ENCODE measurements around the gene HPCAL1.

Gene HPCAL1

DNA sequence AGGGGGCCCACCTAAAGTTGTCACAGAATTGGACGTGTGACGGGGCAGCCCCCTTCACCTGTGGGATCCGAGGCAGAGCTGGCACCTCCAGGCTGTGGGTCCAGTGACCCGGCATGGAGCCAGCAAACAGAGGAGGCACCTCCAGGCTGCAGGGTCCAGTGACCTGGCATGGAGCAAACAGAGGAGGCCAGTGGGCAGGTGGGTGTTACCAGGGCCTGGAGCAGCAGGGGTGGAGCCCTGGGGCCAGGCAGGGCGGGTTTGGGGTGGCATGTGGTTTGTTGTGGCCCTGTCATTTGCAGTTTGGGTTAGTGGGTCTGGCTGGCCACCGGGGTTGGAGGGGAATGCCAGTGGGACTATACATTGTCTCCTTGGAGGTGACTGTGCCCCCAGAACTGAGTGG is 68.2 kb downstream of the HPCAL1 start:
- no peak for DNase-seq (ENCODE audit: low read depth in 2 of 2)

DNA sequence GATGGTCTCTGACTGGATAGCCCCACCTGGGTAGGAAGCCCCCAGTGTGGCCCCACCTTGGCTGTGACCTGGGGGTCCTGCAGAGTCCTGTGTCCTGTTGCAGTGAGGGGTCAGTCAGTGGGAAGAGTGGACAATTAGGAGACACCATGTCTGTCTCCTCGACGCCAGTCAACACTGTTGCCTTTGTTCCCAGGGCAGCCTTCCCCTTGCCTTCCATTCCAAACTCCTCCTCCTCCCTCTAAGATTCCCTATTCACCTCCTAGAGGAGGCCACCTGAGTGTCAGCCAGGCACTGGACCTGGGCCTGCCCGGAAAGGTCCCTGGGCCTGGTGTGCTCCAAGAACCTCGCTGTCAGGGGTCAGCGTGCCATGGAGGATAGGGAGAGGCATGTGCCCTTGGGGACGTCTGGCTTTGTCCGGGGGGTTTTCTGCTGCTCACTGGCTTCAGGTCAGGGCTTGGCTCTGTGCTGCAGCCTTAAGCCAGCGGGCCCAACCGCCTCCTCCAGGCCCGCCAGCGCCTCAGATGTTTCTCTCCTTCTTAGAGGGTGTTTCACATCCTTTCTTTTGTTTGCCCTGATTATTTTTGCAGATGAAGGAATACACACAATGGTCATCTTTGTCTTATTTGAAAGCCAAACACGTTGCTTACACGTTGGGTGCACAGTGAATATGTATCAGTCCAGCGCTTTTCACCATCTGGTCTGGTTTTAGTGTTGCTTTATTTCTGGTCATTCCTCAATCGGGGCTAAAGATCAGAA is 68.9 kb downstream of the HPCAL1 start:
- DNase-seq (ENCODE audit: low read depth in 2 of 2) = no peak

DNA sequence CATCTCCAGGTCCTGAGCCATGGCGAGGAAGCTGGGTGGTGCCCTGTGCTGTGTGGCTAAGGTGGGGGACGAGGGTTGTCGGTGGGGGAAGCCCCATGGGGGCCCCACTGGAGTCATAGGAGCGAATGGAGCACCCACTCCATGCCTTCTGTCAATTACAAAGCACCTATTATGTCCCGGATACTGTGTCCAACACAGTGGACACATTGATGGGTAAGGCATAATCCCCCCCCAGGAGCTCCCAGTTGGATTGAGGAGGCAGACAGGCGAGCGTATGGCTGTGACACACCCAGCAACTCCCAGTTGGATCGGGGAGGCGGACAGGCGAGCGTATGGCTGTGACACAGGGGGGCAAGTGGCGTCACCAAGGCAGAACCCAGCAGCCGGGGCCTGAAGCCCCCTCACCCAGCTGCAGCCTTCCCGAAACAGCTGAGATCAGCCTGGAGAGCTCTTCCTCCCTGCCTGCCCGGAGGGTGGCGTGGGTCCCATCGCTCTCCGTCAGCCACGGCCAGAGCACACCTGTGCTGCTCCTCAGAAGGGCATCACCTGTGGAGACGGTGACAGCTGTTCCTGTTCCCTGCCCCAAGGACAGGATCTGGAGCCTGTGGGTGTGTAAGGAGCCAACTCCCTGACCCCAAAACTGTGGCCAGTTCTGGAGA is 69.6 kb downstream of the HPCAL1 start:
- no peak for DNase-seq (ENCODE audit: low read depth in 2 of 2)

DNA sequence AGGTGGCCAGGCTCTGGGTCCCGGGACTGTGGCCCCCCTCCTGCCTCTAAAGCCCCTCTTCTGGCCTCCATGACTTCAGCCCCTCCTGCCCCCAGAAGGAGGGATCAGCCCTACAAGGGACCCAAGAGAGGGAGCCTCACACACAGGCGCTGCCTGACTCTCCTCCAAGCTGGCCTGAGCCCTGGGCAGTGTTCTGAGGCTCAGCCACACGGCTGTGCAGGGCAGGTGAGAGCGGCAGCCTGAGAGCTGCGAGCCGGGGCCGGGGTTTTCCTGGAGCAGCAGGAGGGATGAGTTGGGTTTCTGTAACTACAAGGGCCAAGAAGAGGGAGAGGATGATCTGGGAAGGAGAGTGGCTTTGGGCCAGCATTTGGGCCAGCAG is 70.1 kb downstream of the HPCAL1 start:
- no peak for DNase-seq (ENCODE audit: low read depth in 2 of 2)

DNA sequence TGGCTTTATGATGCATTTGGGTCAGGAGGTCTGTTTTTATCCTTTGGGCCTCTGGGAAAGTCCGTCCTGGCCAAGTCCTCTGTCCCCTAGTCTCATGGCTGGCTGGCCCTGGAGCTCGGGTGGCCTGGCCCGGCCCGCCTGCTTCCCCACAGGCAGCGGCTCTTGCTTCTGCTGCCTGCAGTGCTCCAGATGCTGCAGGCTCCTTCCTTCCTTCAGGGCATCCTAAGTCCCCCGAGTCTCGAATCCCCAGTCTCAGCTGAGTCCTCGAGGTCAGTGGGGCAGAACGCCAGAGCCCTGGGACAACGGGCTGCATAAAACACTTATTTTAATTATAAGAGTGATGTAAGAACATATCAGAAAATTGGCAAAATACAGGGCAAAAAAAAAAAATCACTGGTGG is 71.2 kb downstream of the HPCAL1 start:
- no peak for DNase-seq (ENCODE audit: low read depth in 2 of 2)

DNA sequence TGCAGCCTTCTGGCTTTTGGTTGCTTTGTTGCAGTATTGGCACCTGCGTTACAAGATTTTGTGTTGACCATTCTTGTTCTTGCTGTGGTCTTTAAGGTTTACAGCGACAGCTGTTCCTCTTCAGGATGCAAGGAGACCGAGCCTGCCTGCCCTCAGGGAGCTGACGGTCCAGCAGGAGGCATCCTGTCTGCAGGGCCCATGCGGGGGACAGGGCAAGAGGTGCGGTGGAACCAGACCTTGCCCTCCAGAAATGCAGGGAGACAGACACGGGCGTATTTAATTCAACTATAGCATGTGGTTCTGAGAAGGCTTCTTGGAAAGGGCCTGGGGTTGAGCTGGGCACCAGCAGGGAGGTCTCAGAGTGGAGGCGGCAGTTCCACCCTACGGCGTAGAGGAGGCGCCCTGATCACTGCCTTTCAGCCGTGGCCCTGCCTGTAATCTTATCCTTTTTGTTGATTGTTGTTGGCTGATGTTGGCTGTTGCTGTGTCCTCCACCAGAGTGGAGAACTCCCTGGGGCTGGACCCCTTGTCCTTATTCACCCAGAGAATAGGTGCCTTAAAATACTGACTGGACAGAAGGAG is 71.7 kb downstream of the HPCAL1 start:
- DNase-seq (ENCODE audit: low read depth in 2 of 2) = no peak

DNA sequence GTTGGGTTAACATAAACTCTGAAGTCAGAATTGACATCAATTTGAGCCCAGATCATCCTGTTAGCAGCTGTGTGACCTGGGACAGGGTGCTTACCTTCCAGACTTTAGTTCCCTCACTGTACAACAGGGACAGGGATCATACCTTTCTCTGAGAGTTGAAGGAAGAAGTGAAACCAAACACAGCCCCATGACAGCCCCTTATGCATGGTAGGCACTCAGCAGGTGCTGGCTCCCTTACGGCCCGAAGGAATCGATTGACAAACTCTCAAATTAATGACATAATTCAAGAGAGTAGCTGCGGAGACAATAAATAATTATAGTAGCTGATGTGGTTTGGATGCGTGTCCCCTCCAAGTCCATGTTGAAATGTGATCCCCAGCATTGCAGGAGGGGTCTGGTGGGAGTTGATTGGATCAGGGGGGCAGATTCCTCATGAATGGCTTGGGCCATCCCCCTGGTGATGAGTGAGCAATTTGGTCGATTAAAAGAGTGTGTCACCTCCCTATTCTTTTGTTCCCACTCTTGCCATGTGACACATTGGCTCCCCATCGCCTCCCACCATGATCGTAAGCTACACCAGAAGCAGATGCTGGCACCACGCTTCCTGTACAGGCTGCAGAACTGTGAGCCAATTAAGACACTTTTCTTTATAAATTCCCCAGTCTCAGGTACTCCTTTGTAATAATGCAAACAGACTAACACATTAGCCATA is 73.0 kb downstream of the HPCAL1 start:
- no peak for DNase-seq (ENCODE audit: low read depth in 2 of 2)

DNA sequence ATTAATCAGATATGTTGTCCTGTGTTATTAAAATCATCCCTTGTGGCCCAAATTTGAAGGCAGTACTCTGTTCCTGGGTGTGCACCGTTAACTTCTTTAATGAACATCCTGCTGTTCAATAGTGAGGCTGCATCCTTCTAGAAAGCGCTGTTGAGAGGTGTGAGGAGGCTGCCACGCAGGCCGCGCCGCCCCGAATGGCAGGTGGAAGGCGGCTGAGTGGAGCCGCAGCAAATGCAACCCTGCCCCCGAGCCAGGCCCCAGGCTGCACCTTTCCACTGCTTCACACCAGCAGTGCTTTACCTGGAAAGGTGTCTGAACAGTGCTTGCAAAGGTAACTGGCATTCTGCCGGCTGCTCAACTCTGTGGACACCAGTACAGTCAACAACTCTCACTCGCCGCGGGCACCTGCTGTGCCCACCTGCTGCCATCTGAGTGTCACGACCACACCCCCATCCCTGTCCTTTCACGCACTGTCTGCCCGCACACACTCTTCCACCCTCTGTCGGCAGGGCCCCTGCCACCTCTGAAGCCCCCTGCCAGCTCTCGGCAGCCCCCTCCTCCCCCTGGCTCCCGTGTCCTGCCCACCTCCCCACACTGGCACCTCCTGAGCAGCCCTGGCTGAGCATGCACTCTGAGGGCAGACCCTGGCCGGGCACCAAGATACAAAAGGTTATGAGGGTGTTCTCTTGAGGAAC is 74.5 kb downstream of the HPCAL1 start:
- no peak for DNase-seq (ENCODE audit: low read depth in 2 of 2)

DNA sequence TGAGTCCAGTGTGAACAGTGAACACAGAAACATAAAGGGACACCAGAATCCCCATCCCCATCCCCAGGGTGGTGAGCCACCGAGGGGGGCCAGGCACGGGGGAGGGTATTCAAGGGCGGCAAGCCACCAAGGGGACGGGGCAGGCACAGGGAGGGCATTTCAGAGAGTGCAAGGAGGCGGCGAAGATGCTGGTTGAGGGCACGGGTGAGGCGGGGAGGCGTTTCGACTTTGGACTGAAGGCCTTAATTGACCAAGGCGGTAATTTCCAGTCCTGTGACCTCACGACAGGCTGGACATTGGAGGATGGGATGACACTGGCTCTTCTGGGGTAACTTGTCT is 75.0 kb downstream of the HPCAL1 start:
- no peak for DNase-seq (ENCODE audit: low read depth in 2 of 2)

DNA sequence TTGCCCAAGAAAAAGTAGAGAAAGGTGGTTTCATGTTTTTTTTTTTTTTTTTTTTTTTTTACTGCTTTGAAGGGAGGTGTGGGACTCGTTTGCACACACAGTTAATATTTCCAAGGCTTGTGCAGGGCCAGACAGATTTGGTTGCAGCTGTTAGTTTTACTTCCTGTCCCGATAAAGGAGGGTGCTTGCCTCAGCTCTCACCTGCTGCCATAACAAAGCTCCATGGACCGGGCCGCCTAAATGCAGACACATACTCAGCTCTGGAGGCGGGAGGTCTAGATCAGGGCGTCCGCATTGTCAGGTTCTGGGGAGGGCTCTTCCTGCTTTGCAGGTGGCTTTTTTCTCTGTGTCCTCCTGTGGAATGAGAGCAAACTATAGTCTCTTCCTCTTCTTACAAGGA is 75.5 kb downstream of the HPCAL1 start:
- DNase-seq (ENCODE audit: low read depth in 2 of 2) = no peak

DNA sequence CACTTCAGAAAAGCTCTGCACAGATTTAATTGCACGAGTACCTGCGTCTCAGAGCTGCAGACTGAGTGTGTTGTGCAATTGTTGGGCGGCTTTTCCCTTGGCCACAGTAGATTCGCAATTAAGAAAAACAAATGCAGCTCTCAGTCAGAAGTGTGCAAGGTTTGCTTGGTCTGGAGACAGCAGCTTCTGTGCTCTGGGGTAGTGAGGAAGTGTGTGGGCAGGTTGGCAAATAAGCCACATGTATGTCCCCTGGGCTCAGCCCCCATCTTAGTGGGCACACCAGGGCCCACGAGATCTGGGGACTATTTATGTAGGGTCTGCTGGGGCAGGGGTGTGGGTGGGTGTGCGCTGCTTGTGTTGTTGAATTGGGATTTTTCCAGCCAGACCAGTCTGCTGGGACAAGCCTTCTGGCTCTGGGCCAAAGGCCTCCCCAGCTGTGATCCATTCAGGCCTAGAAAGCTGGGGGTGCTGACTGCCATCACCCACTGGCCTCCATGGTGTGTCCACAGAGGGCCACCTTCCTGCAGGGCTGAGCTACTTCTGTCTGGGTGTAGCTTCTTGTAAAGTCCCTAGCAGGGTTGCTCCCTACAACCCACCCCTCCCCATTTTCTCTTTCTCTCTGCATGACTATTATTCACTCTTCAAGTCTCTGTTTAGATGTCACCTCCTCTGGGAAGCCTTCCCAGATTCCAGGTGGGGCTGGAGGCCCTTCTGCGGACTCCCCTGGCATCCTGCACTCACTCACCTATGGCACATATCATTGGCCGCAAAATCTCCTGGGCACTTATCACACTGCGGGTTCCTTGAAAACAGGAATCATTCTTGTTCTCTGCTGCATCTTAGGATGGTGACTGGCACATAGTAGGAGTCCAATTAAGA is 77.6 kb downstream of the HPCAL1 start:
- DNase-seq (ENCODE audit: low read depth in 2 of 2) = no peak

DNA sequence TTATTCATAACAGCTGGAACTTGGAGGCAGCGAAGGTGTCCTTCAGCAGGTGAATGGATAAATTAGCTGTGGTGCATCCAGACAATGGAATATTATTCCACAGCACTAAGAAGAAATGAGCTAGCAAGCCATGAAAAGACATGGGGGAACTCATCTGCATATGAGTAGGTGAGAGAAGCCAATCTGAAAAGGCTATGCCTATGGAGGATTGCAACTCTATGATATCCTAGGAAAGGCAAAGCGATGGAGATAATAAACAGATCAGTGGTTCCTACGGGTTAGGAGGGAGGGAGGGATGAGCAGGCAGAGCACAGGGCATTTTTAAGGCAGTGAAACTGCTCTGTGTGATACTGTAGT is 79.3 kb downstream of the HPCAL1 start:
- DNase-seq (ENCODE audit: low read depth in 2 of 2) = no peak

DNA sequence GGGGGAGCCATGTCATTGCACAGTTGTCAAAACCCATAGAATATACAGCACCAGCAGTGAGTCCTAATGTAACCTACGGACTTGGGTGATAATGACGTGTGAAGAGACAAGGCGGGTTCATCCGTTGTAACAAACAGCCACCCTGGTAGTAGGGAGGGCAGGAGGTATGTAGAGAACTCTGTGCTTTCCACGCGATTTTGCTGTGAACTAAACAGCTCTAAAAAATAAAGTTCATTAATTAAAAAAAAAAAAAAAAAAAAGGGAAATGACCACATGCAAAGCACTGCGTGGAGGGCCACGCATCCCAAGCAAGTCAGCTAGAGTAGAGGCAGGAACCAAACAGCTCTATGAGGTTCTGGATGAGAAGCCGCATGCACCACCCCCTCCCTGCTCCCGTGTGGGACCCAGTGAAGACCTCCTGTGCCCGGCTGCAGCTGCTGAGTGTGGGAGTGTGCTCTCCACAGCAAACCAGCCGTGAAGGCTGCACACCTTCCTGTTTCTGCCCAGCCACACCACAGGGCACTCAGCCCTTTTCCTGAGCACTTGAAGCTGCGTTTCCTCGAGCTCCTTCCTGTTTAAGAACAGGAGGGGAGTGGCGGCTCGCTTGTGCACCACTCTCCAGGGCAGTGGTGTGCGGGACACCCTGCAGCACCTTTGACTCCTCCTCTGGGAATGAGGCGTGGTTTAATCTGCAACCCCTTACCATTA is 79.8 kb downstream of the HPCAL1 start:
- no peak for DNase-seq (ENCODE audit: low read depth in 2 of 2)

DNA sequence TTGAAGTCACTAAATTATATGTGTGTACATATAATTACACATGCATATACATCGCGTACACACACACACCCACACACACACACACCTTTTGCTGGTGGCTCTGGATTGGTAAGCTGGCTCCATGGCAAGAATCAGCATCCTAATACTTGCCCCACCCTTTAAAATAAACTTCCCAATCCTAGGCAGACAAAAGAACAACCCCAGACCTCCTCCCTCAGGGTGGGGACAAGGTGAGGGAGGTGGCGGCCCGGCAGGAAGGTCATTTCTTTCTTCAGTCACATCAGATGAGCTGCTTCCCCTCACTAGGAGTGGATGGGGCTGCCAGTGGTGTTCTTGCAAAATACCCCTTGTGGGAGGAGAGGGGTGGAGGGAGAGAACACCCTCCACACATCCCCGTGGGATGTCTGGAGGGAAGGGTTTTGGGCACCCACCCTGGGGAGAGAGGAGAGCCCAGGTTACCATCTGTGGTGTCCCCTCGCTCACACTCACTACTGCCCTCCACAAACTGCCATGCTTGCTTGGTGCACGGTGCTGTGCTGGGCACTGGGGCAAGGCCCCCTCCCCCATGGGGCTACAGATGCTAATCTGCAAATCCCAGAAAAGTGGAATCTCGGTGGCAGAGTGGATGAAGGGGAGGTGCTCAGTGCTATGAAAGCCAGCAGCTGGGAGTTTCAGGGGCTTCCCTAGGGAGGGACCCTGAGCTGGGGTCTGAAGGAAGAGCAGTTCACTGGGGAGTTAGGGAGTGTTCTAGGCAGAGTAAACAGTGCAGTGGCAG is 81.4 kb downstream of the HPCAL1 start:
- no peak for DNase-seq (ENCODE audit: low read depth in 2 of 2)

DNA sequence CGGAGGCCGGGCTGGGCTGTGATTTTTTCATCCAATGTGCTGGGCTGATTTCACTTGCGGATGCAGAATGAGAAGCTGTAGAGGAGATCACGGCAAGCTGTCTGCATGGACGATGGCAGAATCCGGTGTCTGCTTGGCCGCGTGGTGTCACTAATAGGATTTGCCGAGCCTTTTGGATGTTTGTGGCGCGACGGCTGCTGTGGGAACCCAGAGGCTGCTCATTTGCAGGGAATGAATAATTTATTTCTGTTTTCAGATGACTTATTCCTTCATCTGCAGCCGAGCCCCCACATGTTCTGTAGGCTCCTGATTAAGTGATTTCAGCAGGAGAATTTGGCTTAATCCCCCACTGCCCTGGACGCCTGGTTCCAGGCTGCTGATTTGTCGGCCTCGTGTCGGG is 82.8 kb downstream of the HPCAL1 start:
- DNase-seq (ENCODE audit: low read depth in 2 of 2) = no peak

DNA sequence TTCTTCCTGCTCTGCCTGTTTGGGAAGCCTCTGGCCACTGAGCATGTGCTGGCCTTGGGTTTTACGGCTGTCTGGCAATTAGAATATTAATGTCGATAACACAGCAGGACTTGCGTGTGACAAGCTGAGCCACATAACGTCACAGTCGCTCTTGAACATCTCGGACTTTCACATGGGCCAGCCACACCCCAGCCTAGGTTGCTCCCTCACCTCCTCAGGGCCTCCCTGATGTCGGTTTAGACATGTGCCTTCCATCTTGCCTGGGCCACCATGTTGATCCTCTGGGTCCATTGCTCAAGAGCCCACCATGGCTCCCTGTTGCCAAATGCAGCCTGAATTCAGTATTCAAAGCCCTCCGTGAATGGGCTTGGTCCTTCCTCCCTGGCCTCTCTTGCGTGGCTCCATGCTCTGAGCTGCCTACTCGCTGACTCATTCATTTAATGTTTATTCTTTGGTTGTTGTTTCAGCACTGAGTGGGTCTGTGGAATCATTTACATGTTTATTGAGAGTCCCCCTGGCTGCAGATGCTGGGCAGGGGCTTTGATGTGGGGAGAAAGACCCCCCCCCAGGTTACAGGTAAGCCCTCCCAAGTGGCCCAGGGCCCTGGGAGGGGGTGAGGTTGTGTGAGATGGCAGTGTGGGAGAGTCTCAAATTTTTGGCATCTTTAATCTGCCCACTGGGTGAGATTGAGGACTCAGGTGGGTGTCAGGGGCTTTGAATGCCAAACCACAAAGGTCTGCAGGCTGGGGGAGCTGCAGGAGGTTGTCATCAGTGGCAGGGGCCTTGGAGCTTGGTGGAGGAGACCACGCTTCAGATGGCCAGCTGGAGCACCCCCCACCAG is 83.4 kb downstream of the HPCAL1 start:
- DNase-seq (ENCODE audit: low read depth in 2 of 2) = no peak

DNA sequence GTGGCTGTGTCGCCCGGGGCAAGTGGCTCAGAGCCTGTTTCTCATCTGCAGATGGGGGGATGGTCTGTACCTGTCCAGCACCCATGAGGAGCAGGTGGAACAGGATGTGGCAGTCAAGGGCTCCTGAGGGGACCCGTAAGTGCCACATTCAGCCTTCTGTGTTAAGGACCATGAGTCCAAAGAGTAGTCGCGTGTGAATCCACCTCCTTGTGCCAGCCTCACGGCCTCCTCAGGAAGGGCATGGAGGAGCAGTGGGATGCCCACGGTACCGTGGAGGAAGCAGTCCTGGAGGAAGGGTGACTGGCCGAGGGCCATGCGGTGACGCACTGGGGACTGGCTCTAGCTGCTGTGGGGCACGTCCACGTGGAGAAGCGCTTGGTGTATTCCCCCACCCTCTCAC is 84.3 kb downstream of the HPCAL1 start:
- DNase-seq (ENCODE audit: low read depth in 2 of 2) = no peak

DNA sequence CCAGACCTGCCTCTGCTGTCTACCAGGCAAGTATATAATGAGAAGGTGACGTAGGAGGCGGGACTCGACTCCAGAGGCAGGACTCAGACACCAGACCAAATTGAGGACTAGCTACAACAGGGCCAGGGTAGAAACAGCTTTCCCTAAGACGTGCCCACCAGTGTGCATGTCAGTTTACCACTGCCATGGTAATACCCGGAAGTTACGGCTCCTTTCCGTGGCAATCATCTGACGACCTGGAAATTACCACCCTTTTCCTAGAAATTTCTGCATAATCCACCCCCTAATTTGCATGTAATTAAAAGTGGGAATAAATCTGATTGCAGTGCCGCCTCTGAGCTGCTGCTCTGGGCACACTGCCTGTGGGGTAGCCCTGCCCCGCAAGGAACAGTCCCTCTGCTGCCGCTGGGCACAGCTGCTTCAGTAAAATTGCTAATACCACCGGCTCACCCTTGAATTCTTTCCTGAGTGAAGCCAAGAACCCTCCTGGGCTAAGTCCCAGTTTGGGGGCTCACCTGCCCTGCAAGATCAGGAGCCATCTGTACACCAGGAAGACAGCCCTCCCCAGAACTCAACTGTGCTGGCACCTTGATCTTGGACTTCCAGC is 86.4 kb downstream of the HPCAL1 start:
- DNase-seq (ENCODE audit: low read depth in 2 of 2) = no peak

DNA sequence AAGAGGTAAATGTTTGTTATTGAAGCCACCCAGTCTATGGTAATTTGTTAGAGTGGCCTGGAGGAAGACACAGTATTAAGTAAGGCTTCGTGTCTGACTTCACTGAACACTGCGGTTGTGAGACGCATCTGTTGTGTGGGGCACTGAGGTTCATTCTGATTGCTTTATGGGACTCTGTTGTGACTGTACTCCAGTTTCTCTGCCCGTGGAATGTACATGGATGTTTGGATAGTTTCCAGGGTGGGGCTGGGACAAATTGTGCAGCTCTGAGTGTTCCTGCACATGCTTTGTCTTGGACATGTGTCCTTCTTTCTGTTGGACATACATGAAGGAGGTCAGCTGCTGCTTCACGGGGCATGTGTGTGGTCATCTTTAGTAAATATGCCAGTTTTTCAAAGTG is 86.9 kb downstream of the HPCAL1 start:
- no peak for DNase-seq (ENCODE audit: low read depth in 2 of 2)

All from fibroblast of skin of left biceps (primary cell).